Peyer's patch (tissue), 4 donors: ENCODE data around the gene WBP4.

Experiments
- POLR2A ChIP-seq, 2 donors: fragments of 450-650 bp; IDR thresholded peaks; one replicate each; pipeline ENCODE4 v1.5.1; 2017; ENCODE audit warnings: antibody characterized with exemption in 2 of 2, mild to moderate bottlenecking in 2 of 2, moderate library complexity in 2 of 2
- TF ChIP-seq, protein P1 (sequence below), 6 experiments: fragments of 450-650 bp in 4 of 6; fragments of 200-600 bp in 2 of 6; sonication (generic) in 1 of 6; IDR thresholded peaks; one replicate each; pipeline ENCODE4 v1.5.1; 2017 to 2019; ENCODE audit warnings: antibody characterized with exemption in 6 of 6, mild to moderate bottlenecking in 3 of 6, moderate library complexity in 1 of 6

DNA sequence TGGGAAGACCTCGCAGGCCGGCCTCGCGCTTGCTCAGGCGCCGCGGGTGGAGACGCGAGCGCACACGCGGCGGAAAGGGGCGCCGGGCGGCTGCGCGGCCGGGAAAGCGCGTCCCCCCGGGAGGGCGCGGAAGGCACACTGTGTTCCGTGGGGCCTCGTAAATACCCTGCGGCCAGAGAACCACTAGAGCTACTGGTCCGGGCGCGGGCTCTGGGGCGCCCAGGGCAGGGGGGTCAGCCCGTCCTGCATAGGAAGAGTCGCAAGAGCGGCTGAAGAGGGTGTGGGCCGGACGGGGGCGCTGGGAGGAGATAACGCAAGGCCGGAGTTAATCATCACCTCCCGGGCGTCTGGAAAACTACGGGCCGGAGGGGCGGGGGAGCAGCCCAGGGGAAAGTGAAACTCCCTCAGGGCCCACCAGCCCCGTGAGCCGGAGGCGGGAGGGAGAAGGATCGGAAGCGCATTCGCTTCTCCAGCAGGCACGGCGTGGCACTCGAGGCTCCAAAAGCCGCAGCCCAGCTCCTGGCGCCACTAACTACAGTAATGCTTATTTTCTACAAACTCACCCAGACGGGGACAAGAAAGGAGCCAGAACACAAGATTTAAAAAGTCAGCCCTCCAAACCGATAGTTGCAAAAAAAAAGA lies 1.1 kb upstream of the WBP4 start:
- TF ChIP-seq, protein P1, sequence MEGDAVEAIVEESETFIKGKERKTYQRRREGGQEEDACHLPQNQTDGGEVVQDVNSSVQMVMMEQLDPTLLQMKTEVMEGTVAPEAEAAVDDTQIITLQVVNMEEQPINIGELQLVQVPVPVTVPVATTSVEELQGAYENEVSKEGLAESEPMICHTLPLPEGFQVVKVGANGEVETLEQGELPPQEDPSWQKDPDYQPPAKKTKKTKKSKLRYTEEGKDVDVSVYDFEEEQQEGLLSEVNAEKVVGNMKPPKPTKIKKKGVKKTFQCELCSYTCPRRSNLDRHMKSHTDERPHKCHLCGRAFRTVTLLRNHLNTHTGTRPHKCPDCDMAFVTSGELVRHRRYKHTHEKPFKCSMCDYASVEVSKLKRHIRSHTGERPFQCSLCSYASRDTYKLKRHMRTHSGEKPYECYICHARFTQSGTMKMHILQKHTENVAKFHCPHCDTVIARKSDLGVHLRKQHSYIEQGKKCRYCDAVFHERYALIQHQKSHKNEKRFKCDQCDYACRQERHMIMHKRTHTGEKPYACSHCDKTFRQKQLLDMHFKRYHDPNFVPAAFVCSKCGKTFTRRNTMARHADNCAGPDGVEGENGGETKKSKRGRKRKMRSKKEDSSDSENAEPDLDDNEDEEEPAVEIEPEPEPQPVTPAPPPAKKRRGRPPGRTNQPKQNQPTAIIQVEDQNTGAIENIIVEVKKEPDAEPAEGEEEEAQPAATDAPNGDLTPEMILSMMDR (IDR thresholded peaks at IDR 0.05), result peak in 5 of 6 experiments; percentile 10 to 43 (median 25)
- peak; percentile 21 to 75 for TF ChIP-seq POLR2A (IDR thresholded peaks at IDR 0.05)
